Smooth muscle cell (in vitro differentiated cells): ENCODE data around the gene ABHD14A. TPM values are rescaled to one million over a fixed set of nuclear protein-coding genes. Genes with fewer than 3 reads are reported as not detected.

Source experiments
- DNase-seq: peaks from one replicate; lab custom pipeline; 2025; ENCODE audit not compliant: unreplicated experiment; lab: John Stamatoyannopoulos, UW
- H2AFZ ChIP-seq: fragments of 200-600 bp; sonication (generic); 2 replicates; pipeline ENCODE4 v1.6.0; 2016; ENCODE audit warnings: antibody characterized with exemption, low read depth, mild to moderate bottlenecking
- H3F3A ChIP-seq: fragments of 200-600 bp; sonication (generic); 2 replicates; pipeline ENCODE4 v1.6.0; 2017; ENCODE audit warnings: antibody characterized with exemption, low read depth
- H3K27ac ChIP-seq: fragments of 200-600 bp; sonication (generic); 2 replicates; pipeline ENCODE4 v1.5.1; 2016; ENCODE audit warnings: low read depth, mild to moderate bottlenecking
- H3K27me3 ChIP-seq: fragments of 200-600 bp; sonication (generic); 2 replicates; pipeline ENCODE4 v1.6.1; 2016; ENCODE audit warnings: low read depth, mild to moderate bottlenecking
- H3K36me3 ChIP-seq: fragments of 200-600 bp; sonication (generic); 2 replicates; pipeline ENCODE4 v1.5.1; 2016; ENCODE audit warnings: low read depth
- H3K4me1 ChIP-seq: fragments of 200-600 bp; sonication (generic); 2 replicates; pipeline ENCODE4 v1.5.1; 2016; ENCODE audit warnings: low read depth
- H3K4me2 ChIP-seq: fragments of 200-600 bp; sonication (generic); 2 replicates; pipeline ENCODE4 v1.6.0; 2016; ENCODE audit warnings: mild to moderate bottlenecking
- H3K4me3 ChIP-seq: fragments of 200-600 bp; sonication (generic); 2 replicates; pipeline ENCODE4 v1.5.1; 2016; ENCODE audit warnings: mild to moderate bottlenecking
- H3K79me2 ChIP-seq: fragments of 200-600 bp; sonication (generic); 2 replicates; pipeline ENCODE4 v1.6.0; 2016; ENCODE audit warnings: low read depth, mild to moderate bottlenecking
- H3K9ac ChIP-seq: fragments of 200-600 bp; sonication (generic); 2 replicates; pipeline ENCODE4 v1.6.0; 2016; ENCODE audit warnings: low read depth
- H3K9me3 ChIP-seq: fragments of 200-600 bp; sonication (generic); replicated peaks from 2 replicates; pipeline ENCODE4 v1.5.1; 2016; ENCODE audit warnings: low read depth
- H4K20me1 ChIP-seq: fragments of 200-600 bp; sonication (generic); 2 replicates; pipeline ENCODE4 v1.6.0; 2016; ENCODE audit warnings: low read depth
- WGBS: methylation state at CpG from one replicate; pipeline ENCODE4 v1.1.7; 2016; ENCODE audit warnings: low lambda C conversion rate; 5-methylcytosine and 5-hydroxymethylcytosine counted together
- polyA plus RNA-seq: library from polyadenylated mRNA; unstranded; fragments of >200 nt; fragmentation: Nextera tagmentation; extraction: Ambion mirVana; gene quantifications from 2 replicates; pipeline ENCODE4 v1.2.1, GENCODE V29; 2016
- total RNA-seq: library from RNA; depleted of rRNA; stranded (reverse); fragments of >200 nt; gene quantifications from 2 replicates; pipeline ENCODE4 v1.2.3, GENCODE V29; 2014
- TF ChIP-seq, protein P1 (sequence below): fragments of 200-600 bp; sonication (generic); IDR thresholded peaks from 2 replicates; pipeline ENCODE4 v1.5.1; 2017; ENCODE audit warnings: borderline replicate concordance, mild to moderate bottlenecking, antibody characterized with exemption; ENCODE audit not compliant: insufficient read depth, poor library complexity, severe bottlenecking

The ABHD14A gene
- total and polyA plus RNA-seq, 2 experiments from 2014 or later, result 16.1 to 49.7 TPM

DNA sequence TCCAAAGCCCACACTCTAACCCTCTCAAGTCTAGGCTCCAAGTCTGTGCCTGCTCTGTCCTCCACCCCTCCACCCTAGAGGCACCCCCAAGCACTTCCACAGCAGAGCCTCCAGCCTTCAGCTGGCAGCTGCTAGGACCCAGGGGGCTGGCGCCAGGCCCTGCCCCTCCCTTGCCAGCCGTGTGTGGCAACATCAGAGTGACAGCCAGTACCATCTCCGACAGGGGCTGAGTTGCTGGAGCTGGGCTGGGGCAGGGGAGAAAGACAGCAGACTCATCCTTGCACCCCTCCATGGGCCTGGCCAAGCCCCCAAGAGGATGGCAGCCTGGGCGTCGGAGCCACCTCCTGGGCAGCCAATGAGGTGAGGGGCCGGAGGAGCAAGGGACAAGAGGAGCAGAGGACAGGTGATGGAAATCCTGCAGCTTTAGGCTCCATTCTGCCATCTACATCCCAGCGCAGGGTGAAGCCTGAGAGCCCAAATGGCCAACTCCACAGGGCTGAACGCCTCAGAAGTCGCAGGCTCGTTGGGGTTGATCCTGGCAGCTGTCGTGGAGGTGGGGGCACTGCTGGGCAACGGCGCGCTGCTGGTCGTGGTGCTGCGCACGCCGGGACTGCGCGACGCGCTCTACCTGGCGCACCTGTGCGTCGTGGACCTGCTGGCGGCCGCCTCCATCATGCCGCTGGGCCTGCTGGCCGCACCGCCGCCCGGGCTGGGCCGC is 19.5 kb upstream of the ABHD14A start, which contains the start of gene GPR62:
TSS of gene GPR62 (plus strand) at position 207 of the 718 bp plus-strand sequence. CDS start at position 479, 272 bp downstream.
- Histone ChIP-seq H3K9me3 (no peaks in the 10 kb centered on the region), H4K20me1 (peaks cover 9% of the 10 kb centered on the region), H3K9ac (no peak within 1 kb of the TSS), H3K79me2 (no peaks in the 10 kb centered on the region), H3K4me3 (peak within 1 kb of the TSS; percentile 46), H3K4me2 (peak within 1 kb of the TSS; percentile 94), H2AFZ (no peak within 1 kb of the TSS), H3K27me3 (peaks cover 16% of the 10 kb centered on the region), H3K36me3 (no peaks in the 10 kb centered on the region), H3F3A (no peaks in the 10 kb centered on the region), H3K27ac (no peak within 1 kb of the TSS), H3K4me1 (peaks cover 5% of the 10 kb centered on the region)
- WGBS, result 22% methylated on average over 33 of the region's 33 CpGs
- TF ChIP-seq, protein P1, sequence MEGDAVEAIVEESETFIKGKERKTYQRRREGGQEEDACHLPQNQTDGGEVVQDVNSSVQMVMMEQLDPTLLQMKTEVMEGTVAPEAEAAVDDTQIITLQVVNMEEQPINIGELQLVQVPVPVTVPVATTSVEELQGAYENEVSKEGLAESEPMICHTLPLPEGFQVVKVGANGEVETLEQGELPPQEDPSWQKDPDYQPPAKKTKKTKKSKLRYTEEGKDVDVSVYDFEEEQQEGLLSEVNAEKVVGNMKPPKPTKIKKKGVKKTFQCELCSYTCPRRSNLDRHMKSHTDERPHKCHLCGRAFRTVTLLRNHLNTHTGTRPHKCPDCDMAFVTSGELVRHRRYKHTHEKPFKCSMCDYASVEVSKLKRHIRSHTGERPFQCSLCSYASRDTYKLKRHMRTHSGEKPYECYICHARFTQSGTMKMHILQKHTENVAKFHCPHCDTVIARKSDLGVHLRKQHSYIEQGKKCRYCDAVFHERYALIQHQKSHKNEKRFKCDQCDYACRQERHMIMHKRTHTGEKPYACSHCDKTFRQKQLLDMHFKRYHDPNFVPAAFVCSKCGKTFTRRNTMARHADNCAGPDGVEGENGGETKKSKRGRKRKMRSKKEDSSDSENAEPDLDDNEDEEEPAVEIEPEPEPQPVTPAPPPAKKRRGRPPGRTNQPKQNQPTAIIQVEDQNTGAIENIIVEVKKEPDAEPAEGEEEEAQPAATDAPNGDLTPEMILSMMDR, result no peak
- no peak for DNase-seq

DNA sequence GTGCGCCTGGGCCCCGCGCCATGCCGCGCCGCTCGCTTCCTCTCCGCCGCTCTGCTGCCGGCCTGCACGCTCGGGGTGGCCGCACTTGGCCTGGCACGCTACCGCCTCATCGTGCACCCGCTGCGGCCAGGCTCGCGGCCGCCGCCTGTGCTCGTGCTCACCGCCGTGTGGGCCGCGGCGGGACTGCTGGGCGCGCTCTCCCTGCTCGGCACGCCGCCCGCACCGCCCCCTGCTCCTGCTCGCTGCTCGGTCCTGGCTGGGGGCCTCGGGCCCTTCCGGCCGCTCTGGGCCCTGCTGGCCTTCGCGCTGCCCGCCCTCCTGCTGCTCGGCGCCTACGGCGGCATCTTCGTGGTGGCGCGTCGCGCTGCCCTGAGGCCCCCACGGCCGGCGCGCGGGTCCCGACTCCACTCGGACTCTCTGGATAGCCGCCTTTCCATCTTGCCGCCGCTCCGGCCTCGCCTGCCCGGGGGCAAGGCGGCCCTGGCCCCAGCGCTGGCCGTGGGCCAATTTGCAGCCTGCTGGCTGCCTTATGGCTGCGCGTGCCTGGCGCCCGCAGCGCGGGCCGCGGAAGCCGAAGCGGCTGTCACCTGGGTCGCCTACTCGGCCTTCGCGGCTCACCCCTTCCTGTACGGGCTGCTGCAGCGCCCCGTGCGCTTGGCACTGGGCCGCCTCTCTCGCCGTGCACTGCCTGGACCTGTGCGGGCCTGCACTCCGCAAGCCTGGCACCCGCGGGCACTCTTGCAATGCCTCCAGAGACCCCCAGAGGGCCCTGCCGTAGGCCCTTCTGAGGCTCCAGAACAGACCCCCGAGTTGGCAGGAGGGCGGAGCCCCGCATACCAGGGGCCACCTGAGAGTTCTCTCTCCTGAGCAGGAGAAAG is 18.7 kb upstream of the ABHD14A start:
- H3K9me3 ChIP-seq, result no peaks in the 10 kb centered on the region
- no peaks in the 10 kb centered on the region for H3K79me2 ChIP-seq
- H3K27ac ChIP-seq, result no peak overlapping the region
- no peaks in the 10 kb centered on the region for H3F3A ChIP-seq
- H3K4me2 ChIP-seq, result peak overlapping the region; percentile 94
- peak overlapping the region; percentile 46 for H3K4me3 ChIP-seq
- no peak overlapping the region for H3K9ac ChIP-seq
- H3K36me3 ChIP-seq, result no peaks in the 10 kb centered on the region
- H2AFZ ChIP-seq, result no peak overlapping the region
- TF ChIP-seq, protein P1, result peak; percentile 51
- 4% methylated on average over 92 of the region's 97 CpGs for WGBS
- peaks cover 9% of the 10 kb centered on the region for H4K20me1 ChIP-seq
- peaks cover 16% of the 10 kb centered on the region for H3K27me3 ChIP-seq
- DNase-seq, result peak; percentile 52
- H3K4me1 ChIP-seq, result peaks cover 5% of the 10 kb centered on the region

DNA sequence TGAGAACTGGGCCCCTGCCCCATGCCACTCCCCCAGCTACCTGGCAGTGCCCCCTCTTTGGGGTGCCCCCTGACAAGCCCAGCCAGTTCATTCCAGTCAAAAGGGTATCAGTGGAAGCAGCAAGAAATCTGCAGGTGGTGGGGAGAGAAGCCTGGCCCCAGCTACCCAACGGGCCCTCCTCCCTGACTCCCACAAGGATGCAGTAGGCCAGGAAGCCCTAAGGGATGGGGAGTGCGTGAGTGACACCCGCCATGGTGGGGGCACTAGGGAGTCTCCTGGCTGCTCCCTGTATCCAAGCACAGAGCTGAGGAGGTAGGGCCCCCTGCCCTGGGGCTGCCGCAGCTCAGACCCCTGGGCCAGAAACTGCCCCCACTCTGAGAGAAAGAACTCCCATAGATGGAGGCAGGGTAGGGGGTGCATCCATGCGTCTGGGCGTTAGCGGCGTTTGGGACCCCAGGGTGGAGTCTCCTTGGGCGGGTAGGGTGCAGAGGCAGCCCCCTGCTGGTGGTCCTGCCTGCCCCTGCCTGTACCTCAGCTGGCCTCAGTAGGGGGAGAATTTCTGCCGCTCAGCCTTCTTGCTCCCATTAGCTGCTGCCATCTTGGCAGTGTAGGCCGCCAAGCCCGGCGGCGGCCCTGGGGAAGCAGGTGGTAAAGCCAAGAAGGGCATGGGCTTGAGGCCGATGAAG is 17.2 kb upstream of the ABHD14A start:
- H3K4me3 ChIP-seq, result no peak overlapping the region
- H3K79me2 ChIP-seq, result no peaks in the 10 kb centered on the region
- H3K27me3 ChIP-seq, result peaks cover 16% of the 10 kb centered on the region
- H3K36me3 ChIP-seq, result no peaks in the 10 kb centered on the region
- no peak overlapping the region for H2AFZ ChIP-seq
- H3K9ac ChIP-seq, result no peak overlapping the region
- no peak overlapping the region for H3K27ac ChIP-seq
- no peak overlapping the region for H3K4me2 ChIP-seq
- H3F3A ChIP-seq, result no peaks in the 10 kb centered on the region
- WGBS, result 96% methylated on average over 15 of the region's 15 CpGs
- peaks cover 8% of the 10 kb centered on the region for H3K4me1 ChIP-seq
- TF ChIP-seq, protein P1, result no peak
- peaks cover 22% of the 10 kb centered on the region for H4K20me1 ChIP-seq
- DNase-seq, result no peak
- H3K9me3 ChIP-seq, result no peaks in the 10 kb centered on the region
